Stomach (tissue), 4 donors: ENCODE results near the gene CDK7.

Experiments used
- POLR2A ChIP-seq, 4 donors: fragments of 450-650 bp; IDR thresholded peaks; one replicate each; pipeline ENCODE4 v1.6.1; 2016; ENCODE audit warnings: antibody characterized with exemption in 4 of 4, control low read depth in 2 of 4, mild to moderate bottlenecking in 1 of 4, moderate library complexity in 1 of 4
- TF ChIP-seq, protein P1 (sequence below), 7 experiments: fragments of 450-650 bp in 4 of 7; fragments of 200-600 bp in 3 of 7; sonication (generic) in 3 of 7; IDR thresholded peaks; one replicate each; pipeline ENCODE4 v1.5.1; 2016 to 2019; ENCODE audit warnings: antibody characterized with exemption in 7 of 7, control low read depth in 2 of 7, mild to moderate bottlenecking in 1 of 7

GRCh38 chr5:69217548-69218526 lies 16.8 kb upstream of the CDK7 start:
- TF ChIP-seq POLR2A (IDR thresholded peaks at IDR 0.05), result peak in 1 of 4 donors; percentile 89
- TF ChIP-seq, protein P1, sequence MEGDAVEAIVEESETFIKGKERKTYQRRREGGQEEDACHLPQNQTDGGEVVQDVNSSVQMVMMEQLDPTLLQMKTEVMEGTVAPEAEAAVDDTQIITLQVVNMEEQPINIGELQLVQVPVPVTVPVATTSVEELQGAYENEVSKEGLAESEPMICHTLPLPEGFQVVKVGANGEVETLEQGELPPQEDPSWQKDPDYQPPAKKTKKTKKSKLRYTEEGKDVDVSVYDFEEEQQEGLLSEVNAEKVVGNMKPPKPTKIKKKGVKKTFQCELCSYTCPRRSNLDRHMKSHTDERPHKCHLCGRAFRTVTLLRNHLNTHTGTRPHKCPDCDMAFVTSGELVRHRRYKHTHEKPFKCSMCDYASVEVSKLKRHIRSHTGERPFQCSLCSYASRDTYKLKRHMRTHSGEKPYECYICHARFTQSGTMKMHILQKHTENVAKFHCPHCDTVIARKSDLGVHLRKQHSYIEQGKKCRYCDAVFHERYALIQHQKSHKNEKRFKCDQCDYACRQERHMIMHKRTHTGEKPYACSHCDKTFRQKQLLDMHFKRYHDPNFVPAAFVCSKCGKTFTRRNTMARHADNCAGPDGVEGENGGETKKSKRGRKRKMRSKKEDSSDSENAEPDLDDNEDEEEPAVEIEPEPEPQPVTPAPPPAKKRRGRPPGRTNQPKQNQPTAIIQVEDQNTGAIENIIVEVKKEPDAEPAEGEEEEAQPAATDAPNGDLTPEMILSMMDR (IDR thresholded peaks at IDR 0.05), result peak in 4 of 7 experiments; percentile 19 to 60 (median 29)
